Measurements from ENCODE around the gene MINDY4. TPM values are rescaled to one million over a fixed set of nuclear protein-coding genes. Genes with fewer than 3 reads are reported as not detected.

MINDY4 gene
- total and polyA plus RNA-seq, 2 of the 8 experiments (the other 6 are each of a cell fraction or from before 2014, with no cell fraction given) = 1.3 to 3.6 TPM

- H2BK5ac ChIP-seq (ENCODE audit: low read depth, low read length) = no peak overlapping the region
- H2AFZ ChIP-seq (ENCODE audit: low read length) = no peak overlapping the region
- H3K4me1 ChIP-seq (replicated peaks in 1 of 4; ENCODE audit: control insufficient read depth in 3 of 4, insufficient read depth in 4 of 4, low read length in 3 of 4) = no peaks in the 10 kb centered on the region
- H4K91ac ChIP-seq (replicated peaks; ENCODE audit: insufficient read length, low read length) = no peak overlapping the region
- no peak overlapping the region; the same call in 1 of the 2 replicates for H4K8ac ChIP-seq (ENCODE audit: extremely low read depth, insufficient read depth, low read length)
- 89% methylated on average over 11 of the region's 11 CpGs; no CpG with 5 or more reads in 1 of the 2 experiments for whole genome bisulfite sequencing, 2 experiments (ENCODE audit: extremely low coverage in 1 of 2, insufficient coverage in 1 of 2, insufficient read length in 1 of 2, insufficient replicate concordance in 2 of 2, low coverage in 1 of 2, low lambda C conversion rate in 2 of 2, missing lambda C conversion rate in 1 of 2)
- H2BK15ac ChIP-seq (ENCODE audit: low read length) = no peak overlapping the region
- H4K20me1 ChIP-seq (replicated peaks in 1 of 2; ENCODE audit: control insufficient read depth in 1 of 2, insufficient read depth in 2 of 2, low read length in 2 of 2) = peaks cover 0 to 2% of the 10 kb centered on the region in 2 experiments
- no peak overlapping the region for H2AK5ac ChIP-seq (ENCODE audit: low read depth, low read length)
- H2BK12ac ChIP-seq (ENCODE audit: low read depth, low read length) = no peak overlapping the region
- CTCF ChIA-PET (ENCODE audit: partially characterized antibody) = interaction anchor here (0.6 to 1.2 kb wide), 5 partner anchors 13 to 101 kb away, joined by 3 to 5 read pairs (median 3); no protein-coding TSS in a partner anchor
- no peaks in the 10 kb centered on the region for H3K23me2 ChIP-seq (ENCODE audit: low read depth, low read length)
- H3K79me2 ChIP-seq (ENCODE audit: control insufficient read depth in 1 of 2, insufficient read depth in 2 of 2, low read length in 2 of 2) = no peaks in the 10 kb centered on the region
- no peak overlapping the region for H3K56ac ChIP-seq (replicated peaks; ENCODE audit: insufficient read length, low read depth, low read length)
- H2BK120ac ChIP-seq (replicated peaks; ENCODE audit: low read depth, low read length) = no peak overlapping the region
- H3K4me2 ChIP-seq (ENCODE audit: insufficient read depth in 1 of 2, low read depth in 2 of 2, low read length in 2 of 2) = no peak overlapping the region
- no peaks in the 10 kb centered on the region; a peak in 1 of 7 replicates for H3K27me3 ChIP-seq (replicated peaks in 1 of 4; ENCODE audit: control insufficient read depth in 3 of 4, extremely low read depth in 1 of 4, insufficient read depth in 3 of 4, low read length in 3 of 4)
- H3K23ac ChIP-seq (ENCODE audit: insufficient read length) = no peak overlapping the region
- H3K9me3 ChIP-seq (ENCODE audit: insufficient read depth in 2 of 2, low read depth in 1 of 2, low read length in 1 of 2) = no peaks in the 10 kb centered on the region
- H3K14ac ChIP-seq (ENCODE audit: insufficient read length) = no peak overlapping the region
- H3K4ac ChIP-seq (replicated peaks; ENCODE audit: insufficient read length, low read depth, low read length) = no peak overlapping the region
- no peak overlapping the region for H3K9ac ChIP-seq (replicated peaks in 1 of 4; ENCODE audit: extremely low read depth in 1 of 4, low read depth in 3 of 4, low read length in 3 of 4)
- DNase-seq (ENCODE audit: low read depth in 1 of 2, low spot score in 2 of 2) (no peak), FAIRE-seq (no peak)
- TF ChIP-seq EP300 (IDR thresholded peaks at IDR 0.05; ENCODE audit: borderline replicate concordance in 1 of 2, low read depth in 2 of 2, low read length in 2 of 2) (no peak), TAF1 (IDR thresholded peaks at IDR 0.05; ENCODE audit: low read depth, low read length) (no peak), YY1 (IDR thresholded peaks at IDR 0.05; ENCODE audit: low read depth, low read length) (no peak), KDM1A (IDR thresholded peaks at IDR 0.05; ENCODE audit: borderline replicate concordance, low read length) (no peak), CBX5 (IDR thresholded peaks at IDR 0.05; ENCODE audit: low read depth, low read length) (no peak), HDAC2 (IDR thresholded peaks at IDR 0.05; ENCODE audit: borderline replicate concordance in 1 of 2, low read depth in 2 of 2, low read length in 2 of 2) (no peak), RXRA (IDR thresholded peaks at IDR 0.05; ENCODE audit: insufficient read depth, low read depth, low read length) (no peak), JUND (IDR thresholded peaks at IDR 0.05; ENCODE audit: low read length) (no peak), PHF8 (conservative IDR thresholded peaks at IDR 0.05; ENCODE audit: low read depth, low read length) (no peak), KDM5A (IDR thresholded peaks at IDR 0.05; ENCODE audit: low read length) (no peak), MAX (IDR thresholded peaks at IDR 0.05) (no peak), TEAD4 (IDR thresholded peaks at IDR 0.05; ENCODE audit: low read depth, low read length) (no peak), FOSL1 (IDR thresholded peaks at IDR 0.05; ENCODE audit: insufficient read depth, low read depth, low read length) (no peak), SAP30 (IDR thresholded peaks at IDR 0.05; ENCODE audit: insufficient read depth, insufficient replicate concordance, low read length) (no peak)
- H2BK20ac ChIP-seq (ENCODE audit: low read length) = no peak overlapping the region
- no peak overlapping the region for H3K18ac ChIP-seq (ENCODE audit: extremely low read depth, low read length)
- H3K4me3 ChIP-seq (ENCODE audit: extremely low read depth in 1 of 4, insufficient read depth in 2 of 4, low read depth in 3 of 4, low read length in 4 of 4) = no peak overlapping the region
- POLR2A ChIA-PET (ENCODE audit: partially characterized antibody) = no interaction called here
- no peak overlapping the region for H3K27ac ChIP-seq (ENCODE audit: low read depth, low read length)
- H4K5ac ChIP-seq (ENCODE audit: insufficient read length, low read depth, low read length) = no peak overlapping the region
- no peaks in the 10 kb centered on the region for H3K36me3 ChIP-seq (ENCODE audit: control insufficient read depth in 2 of 4, insufficient read depth in 4 of 4, low read length in 3 of 4)
- no peaks in the 10 kb centered on the region for H3K79me1 ChIP-seq (ENCODE audit: low read depth, low read length)
Observed at GRCh38 chr7:30902466-30902865, 131.2 kb downstream of the MINDY4 start.

Measured in H1 (cell line).